D721Med (cell line): ENCODE results near the gene DPP8.

Experiments
- DNase-seq: peaks from one replicate; pipeline ENCODE4 v3.0.0; 2011; ENCODE audit warnings: low spot score; ENCODE audit not compliant: insufficient read length
- FAIRE-seq: peaks from 2 replicates; lab custom pipeline; 2011; peaks lifted over from hg19 to GRCh38; lab: Jason Lieb, UNC
- CTCF ChIP-seq: IDR thresholded peaks from 2 replicates; pipeline ENCODE4 v1.5.1; 2012; ENCODE audit warnings: mild to moderate bottlenecking, control low read depth; ENCODE audit not compliant: insufficient read depth; ENCODE audit errors: missing control alignments

Gene DPP8

DNA sequence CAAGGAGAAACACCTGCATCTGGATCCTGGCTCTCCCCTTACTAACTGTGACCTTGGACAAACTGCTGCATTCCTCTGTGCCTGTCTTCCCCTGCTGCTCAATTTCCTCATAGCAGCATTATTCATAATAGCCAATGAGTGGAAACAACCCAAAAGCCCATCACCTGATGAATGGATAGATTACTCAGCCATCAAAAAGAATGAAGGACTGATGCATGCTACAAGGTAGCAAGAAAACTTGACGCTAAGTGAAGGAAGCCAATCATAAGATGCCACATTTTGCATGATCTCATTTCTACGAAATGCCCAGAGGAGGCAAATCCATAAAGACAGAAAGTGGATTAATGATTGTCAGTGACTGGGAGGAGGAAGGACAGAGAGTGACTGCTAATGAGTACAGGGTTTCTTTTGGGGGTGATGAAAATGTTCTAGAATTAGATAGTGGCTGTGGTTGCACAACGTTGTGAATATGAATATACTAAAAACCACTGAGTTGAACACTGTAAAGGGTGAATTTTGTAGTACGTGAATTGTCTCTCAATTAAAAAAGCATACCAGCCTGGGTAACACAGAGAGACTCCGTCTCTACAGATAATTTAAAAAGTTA, 105.9 kb downstream of the DPP8 start:
- FAIRE-seq, result no peak
- TF ChIP-seq CTCF, result no peak
- no peak for DNase-seq

DNA sequence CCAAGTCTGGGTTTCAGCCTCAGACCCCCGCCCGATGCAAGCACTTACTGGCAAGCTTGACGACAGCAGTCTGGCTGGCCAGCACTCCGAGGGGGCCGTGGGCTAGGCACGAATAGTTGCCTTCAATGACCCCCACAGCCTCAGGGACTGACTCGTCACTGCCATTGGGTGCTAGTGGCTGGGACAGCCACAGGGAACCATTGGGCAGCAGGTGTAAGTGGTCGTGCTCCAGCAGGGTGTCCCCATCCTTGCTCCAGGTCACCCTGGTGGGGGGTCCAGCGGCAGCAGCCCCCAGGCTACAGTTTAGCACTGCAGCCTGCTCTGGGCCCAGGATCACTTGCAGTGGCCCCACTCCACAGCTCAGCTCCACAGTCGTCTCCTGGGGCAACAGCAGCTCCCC, 106.5 kb downstream of the DPP8 start:
- DNase-seq (no peak), FAIRE-seq (no peak)
- no peak for TF ChIP-seq CTCF

- FAIRE-seq, result no peak
- no peak for TF ChIP-seq CTCF
These were observed 107.5 kb downstream of the DPP8 start for GRCh38 chr15:65410036-65410435.

DNA sequence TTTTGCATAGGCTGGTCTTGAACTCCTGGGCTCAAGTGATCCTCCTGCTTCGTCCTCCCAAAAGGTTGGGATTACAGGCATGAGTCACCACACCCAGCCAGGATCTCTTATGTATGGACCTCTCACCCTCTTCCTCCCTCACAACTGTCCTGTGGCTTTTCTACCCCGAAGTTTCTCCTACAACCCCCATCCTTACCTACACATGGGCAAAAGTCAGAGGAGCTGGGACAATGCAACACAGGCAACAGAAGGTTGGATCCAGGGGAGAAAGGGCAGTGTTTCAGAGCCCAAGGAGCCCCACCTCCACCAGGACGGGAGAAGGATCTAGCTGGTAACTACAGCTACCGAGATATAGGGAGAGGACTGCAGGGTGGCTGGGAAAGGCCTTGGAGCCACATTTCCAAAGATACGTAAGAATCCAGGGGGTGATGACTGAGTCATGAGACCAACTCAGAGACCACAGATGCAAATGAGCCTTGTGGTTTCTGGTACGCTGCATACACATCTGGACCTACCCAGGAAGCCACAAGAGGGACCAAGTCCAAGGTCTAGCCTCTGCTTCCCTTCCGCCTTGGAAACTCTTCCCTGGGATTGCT, 108.4 kb downstream of the DPP8 start:
- no peak for DNase-seq
- no peak for TF ChIP-seq CTCF
- no peak for FAIRE-seq

More at GRCh38 chr15:65410036-65410435, 107.5 kb downstream of the DPP8 start:
- DNase-seq, result no peak

DNA sequence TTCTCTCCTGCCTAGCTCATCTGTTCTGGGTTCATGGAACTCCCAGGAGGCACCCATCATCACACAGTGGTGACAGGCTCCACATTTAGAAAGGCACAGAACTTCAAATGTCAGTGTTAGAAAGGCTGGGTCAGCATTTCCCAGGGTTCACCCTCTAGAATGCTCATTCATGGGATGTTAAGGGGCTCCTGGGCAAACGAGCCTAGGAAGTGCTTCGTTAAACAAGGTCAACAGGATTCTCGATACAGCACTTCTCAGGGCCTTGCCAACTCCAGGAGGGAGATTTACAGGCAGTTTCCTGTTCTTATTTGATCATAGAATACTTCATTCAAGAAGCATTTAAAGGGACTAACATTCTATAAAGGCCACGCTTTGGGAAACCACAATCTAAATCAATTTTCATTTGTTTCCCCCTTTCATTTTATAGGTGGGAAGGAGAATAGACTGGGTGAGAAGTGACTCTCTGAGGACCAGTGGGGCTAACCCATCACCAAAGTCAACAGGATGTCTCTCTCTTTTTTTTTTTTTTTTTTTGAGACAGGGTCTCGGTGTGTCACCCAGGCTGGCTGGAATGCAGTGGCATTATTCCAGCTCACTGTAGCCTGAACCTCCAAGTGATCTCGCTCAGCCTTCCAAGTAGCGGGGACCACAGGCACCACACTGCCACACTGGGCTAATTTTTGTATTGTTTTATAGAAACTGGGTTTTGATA, 109.0 kb downstream of the DPP8 start:
- FAIRE-seq, result no peak

GRCh38 chr15:65406424-65407000, 111.0 kb downstream of the DPP8 start:
- no peak for DNase-seq
- FAIRE-seq, result no peak
- no peak for TF ChIP-seq CTCF

More for the DNA sequence above, 109.0 kb downstream of the DPP8 start:
- no peak for TF ChIP-seq CTCF
- no peak for DNase-seq
